ENCODE data around the gene PRTFDC1.
A peak's percentile ranks its signal among the peaks of the same experiment; 100 is the strongest.

Gene PRTFDC1

DNA sequence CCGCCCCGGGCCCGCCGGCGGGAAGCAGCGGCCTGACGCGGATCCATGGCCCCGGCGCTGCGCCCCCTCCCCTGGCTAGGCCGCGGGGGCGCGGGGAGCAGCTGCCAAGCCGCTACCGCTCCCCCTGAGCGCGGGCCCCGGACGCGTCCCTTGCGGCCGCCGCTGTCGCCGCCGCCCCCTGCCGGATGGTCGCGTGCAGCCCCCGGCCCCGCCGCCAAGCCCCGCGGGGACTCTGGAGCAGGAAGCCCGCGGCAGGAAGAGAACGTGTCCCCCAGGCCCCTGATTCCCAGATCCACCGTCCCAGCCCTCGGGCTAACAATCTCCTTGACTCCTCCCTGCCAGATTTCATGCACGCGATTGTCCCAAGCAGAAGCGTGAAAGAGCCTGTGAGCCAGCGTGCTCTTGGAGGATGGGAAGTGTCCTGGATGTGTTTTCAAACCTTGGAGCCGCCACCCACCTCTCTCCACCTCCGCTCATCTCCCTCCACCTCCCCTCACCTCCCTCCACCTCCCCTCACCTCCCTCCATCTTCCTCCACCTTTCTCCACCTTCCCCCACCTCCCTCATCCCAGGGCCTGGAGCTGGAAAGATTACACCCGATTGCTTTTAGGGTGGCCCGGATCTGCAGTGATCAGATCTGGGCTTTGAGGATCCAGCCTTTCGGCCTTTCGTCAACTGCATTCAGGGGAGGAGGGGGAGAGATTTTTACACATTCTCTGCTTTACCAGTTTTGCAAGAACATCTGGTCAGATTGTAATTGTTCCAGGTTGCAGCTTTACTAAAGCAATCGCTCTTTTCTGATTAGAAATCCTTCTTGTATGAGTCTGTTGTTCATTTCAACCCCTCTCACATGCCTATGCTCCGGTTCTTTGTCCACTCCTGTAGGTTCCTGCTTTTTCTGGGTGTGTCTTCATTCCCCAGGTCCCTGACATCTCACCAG is 570 bp upstream of the PRTFDC1 start:
- Histone ChIP-seq H3K4me1 (ENCODE audit: low read depth, poor library complexity, severe bottlenecking) (peaks cover 27% of the 10 kb centered on the region), H3K27ac (peak overlapping the region; percentile 91), H3K4me2 (peak overlapping the region; percentile 99), H3K27me3 (ENCODE audit: insufficient read depth, low read depth) (no peaks in the 10 kb centered on the region), H3K79me2 (ENCODE audit: insufficient read depth, low read depth) (no peaks in the 10 kb centered on the region), H3K36me3 (ENCODE audit: insufficient read depth) (no peaks in the 10 kb centered on the region), H4K20me1 (ENCODE audit: insufficient read depth) (no peaks in the 10 kb centered on the region), H2AFZ (ENCODE audit: low read depth) (peak overlapping the region; percentile 96), H3K4me3 (IDR thresholded peaks at IDR 0.05; ENCODE audit: insufficient read depth, low read depth, low read length) (no peak overlapping the region), H3K9ac (peak overlapping the region; percentile 95)
- TF ChIP-seq, protein P1, sequence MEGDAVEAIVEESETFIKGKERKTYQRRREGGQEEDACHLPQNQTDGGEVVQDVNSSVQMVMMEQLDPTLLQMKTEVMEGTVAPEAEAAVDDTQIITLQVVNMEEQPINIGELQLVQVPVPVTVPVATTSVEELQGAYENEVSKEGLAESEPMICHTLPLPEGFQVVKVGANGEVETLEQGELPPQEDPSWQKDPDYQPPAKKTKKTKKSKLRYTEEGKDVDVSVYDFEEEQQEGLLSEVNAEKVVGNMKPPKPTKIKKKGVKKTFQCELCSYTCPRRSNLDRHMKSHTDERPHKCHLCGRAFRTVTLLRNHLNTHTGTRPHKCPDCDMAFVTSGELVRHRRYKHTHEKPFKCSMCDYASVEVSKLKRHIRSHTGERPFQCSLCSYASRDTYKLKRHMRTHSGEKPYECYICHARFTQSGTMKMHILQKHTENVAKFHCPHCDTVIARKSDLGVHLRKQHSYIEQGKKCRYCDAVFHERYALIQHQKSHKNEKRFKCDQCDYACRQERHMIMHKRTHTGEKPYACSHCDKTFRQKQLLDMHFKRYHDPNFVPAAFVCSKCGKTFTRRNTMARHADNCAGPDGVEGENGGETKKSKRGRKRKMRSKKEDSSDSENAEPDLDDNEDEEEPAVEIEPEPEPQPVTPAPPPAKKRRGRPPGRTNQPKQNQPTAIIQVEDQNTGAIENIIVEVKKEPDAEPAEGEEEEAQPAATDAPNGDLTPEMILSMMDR (conservative IDR thresholded peaks at IDR 0.05; ENCODE audit: low read depth, low read length): no peak; the same call in 1 of the 2 replicates

DNA sequence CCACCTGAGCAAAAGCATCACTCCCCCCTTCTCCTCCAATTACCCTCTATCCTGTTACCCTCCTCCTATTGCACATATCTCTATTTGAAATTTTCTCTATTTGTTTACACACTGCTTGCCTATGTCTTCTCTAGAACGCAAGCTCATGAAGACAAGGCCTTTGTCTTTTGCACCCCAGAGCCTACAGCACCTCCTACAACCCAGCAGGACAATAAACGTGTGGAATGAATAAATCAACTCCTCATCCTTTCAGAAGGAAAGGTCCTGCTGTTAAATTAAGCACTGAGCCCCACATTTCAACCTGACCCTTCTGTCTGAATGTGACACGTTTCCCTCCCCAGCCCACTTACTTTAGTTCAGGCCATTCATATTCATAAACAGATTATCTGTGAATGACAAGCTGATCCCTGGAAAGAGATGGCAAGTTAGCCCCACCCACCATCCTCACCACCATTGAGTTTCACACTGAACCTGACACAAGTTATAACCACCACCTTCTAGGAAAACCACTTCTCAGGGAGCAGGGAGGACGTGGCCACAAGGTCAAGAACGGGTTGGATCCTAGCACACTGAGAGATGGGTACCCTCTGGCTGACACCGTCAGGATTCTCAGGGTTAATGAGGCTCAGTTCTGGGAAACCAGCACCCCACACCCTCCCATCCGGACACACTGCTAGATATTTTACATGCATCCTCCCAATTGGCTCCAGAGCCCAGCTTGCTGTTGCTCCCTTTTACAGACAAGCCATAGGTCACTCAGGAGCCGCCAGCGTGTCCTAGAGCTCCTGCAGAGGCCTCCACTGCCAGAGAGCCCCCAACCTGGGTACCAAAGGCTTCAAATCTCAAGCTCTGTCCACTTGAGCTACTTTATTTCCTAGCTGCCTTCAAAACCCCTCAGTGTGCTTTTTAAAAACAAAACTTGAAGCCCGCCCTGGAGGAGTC is 934 bp downstream of the PRTFDC1 start:
- H3K9ac ChIP-seq: peak overlapping the region; percentile 95
- H2AFZ ChIP-seq (ENCODE audit: low read depth): peak overlapping the region; percentile 96

DNA sequence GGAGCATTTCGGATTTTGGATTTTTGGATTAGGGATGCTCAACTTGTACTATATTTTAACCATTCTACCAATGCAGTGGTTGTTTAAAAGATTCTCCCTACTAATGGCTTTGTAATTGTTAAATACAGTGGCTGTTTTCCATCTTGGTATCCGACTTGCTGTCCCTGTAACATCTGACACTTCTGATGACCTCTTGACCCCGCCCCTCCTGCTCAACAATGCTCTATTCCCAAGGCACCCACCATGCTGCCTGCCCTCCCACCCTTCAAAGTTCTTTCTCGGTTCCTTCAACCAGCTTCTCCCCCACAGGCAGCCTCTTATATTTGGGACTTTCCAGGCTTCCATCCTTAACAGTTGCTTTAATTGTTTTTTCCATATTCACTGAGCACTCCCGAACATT is 2.0 kb downstream of the PRTFDC1 start:
- no peaks in the 10 kb centered on the region for H4K20me1 ChIP-seq (ENCODE audit: insufficient read depth)
- H3K27ac ChIP-seq: no peak overlapping the region
- TF ChIP-seq, protein P1 (conservative IDR thresholded peaks at IDR 0.05; ENCODE audit: low read depth, low read length): no peak
- no peaks in the 10 kb centered on the region for H3K27me3 ChIP-seq (ENCODE audit: insufficient read depth, low read depth)
- no peaks in the 10 kb centered on the region for H3K36me3 ChIP-seq (ENCODE audit: insufficient read depth)
- no peak overlapping the region for H3K4me3 ChIP-seq (IDR thresholded peaks at IDR 0.05; ENCODE audit: insufficient read depth, low read depth, low read length)
- no peak overlapping the region for H2AFZ ChIP-seq (ENCODE audit: low read depth)
- no peak overlapping the region for H3K9ac ChIP-seq
- no peak overlapping the region for H3K4me2 ChIP-seq
- H3K79me2 ChIP-seq (ENCODE audit: insufficient read depth, low read depth): no peaks in the 10 kb centered on the region
- H3K4me1 ChIP-seq (ENCODE audit: low read depth, poor library complexity, severe bottlenecking): peaks cover 27% of the 10 kb centered on the region

More for the DNA sequence above, 934 bp downstream of the PRTFDC1 start:
- Histone ChIP-seq H3K4me1 (ENCODE audit: low read depth, poor library complexity, severe bottlenecking) (peaks cover 27% of the 10 kb centered on the region), H4K20me1 (ENCODE audit: insufficient read depth) (no peaks in the 10 kb centered on the region), H3K4me3 (IDR thresholded peaks at IDR 0.05; ENCODE audit: insufficient read depth, low read depth, low read length) (no peak overlapping the region), H3K36me3 (ENCODE audit: insufficient read depth) (no peaks in the 10 kb centered on the region), H3K27ac (peak overlapping the region; percentile 91), H3K4me2 (peak overlapping the region; percentile 87), H3K79me2 (ENCODE audit: insufficient read depth, low read depth) (no peaks in the 10 kb centered on the region), H3K27me3 (ENCODE audit: insufficient read depth, low read depth) (no peaks in the 10 kb centered on the region)
- TF ChIP-seq, protein P1 (conservative IDR thresholded peaks at IDR 0.05; ENCODE audit: low read depth, low read length): no peak

DNA sequence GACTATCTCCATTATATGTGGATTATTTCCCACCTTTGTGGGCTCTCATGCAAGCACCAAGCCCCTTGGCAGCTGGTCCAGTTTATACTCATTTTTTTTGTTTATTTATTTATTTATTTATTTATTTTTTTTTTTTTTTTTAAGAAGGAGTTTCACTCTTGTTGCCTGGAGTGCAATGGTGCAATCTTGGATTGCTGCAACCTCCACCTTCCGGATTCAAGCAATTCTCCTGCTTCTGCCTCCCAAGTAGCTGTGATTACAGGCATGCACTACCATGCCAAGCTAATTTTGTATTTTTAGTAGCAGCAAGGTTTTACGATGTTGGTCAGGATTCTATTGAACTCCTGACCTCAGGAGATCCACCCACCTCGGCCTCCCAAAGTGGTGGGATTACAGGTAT is 2.8 kb downstream of the PRTFDC1 start:
- Histone ChIP-seq H2AFZ (ENCODE audit: low read depth) (no peak overlapping the region), H3K36me3 (ENCODE audit: insufficient read depth) (no peaks in the 10 kb centered on the region), H3K4me1 (ENCODE audit: low read depth, poor library complexity, severe bottlenecking) (peaks cover 27% of the 10 kb centered on the region), H3K4me3 (IDR thresholded peaks at IDR 0.05; ENCODE audit: insufficient read depth, low read depth, low read length) (no peak overlapping the region), H3K9ac (no peak overlapping the region), H3K4me2 (no peak overlapping the region), H3K79me2 (ENCODE audit: insufficient read depth, low read depth) (no peaks in the 10 kb centered on the region), H4K20me1 (ENCODE audit: insufficient read depth) (no peaks in the 10 kb centered on the region), H3K27ac (no peak overlapping the region), H3K27me3 (ENCODE audit: insufficient read depth, low read depth) (no peaks in the 10 kb centered on the region)
- TF ChIP-seq, protein P1 (conservative IDR thresholded peaks at IDR 0.05; ENCODE audit: low read depth, low read length): no peak

Measured in KMS-11 (cell line).